GM18499 (cell line): ENCODE data around the gene HSPA4.

ENCODE experiments used
- ATAC-seq: cut with Tn5 transposase; IDR thresholded peaks from one replicate; pipeline ENCODE4 v1.9.1; 2021; ENCODE audit warnings: moderate number of reproducible peaks; ENCODE audit not compliant: insufficient read depth, unreplicated experiment

Gene HSPA4

GRCh38 chr5:133048993-133049725 lies 2.7 kb upstream of the HSPA4 start:
- no peak for ATAC-seq

GRCh38 chr5:133049726-133050048 lies 2.1 kb upstream of the HSPA4 start:
- ATAC-seq, result no peak

DNA sequence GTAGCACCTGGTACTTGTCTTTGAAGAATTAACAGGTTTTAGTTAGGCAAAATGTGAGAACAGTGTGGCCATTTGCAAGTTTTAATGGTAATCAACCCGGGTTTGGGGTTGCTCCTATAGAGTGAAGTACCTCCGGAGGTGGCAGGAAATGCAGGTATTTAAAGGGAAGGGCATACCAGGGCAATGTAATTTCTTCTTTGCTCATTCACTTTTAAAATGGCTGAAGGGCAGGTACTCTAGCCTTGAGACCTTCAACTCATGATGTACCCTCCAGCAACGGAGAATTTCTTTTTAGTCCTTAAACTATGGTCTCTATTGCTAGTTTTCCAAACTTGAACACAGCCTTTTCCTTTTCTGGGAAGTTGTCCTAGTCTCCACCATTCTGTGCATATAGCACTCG lies 1.3 kb upstream of the HSPA4 start:
- ATAC-seq, result no peak

DNA sequence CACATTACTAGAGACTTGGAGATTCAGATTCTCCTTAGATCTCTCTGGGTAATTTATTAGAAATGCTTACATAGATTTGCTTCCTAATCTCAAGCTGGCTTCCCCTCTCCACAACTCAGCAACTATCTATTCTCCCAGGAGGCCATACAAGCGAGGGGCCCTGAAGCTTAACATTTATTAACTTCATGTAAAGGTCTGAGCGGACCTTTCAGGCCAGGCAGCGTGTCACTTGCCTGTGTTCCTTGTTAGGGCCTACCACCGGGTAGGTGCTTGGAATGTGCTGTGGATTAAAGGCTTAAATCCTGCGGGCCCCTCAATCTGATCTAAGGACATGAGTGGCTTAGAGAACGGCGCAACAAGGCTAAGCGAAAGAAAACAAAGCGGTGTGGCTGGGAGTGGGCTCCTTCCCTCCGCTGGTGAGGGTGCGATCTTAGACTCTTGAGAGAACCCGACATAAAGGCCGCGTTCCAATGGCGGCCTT lies 712 bp upstream of the HSPA4 start:
- ATAC-seq, result no peak

- ATAC-seq, result peak; percentile 12
Observed at GRCh38 chr5:133052317-133053175, 733 bp downstream of the HSPA4 start.

GRCh38 chr5:133053448-133053847 lies 1.6 kb downstream of the HSPA4 start:
- ATAC-seq, result no peak

GRCh38 chr5:133054697-133055471 lies 3.1 kb downstream of the HSPA4 start:
- ATAC-seq, result no peak

DNA sequence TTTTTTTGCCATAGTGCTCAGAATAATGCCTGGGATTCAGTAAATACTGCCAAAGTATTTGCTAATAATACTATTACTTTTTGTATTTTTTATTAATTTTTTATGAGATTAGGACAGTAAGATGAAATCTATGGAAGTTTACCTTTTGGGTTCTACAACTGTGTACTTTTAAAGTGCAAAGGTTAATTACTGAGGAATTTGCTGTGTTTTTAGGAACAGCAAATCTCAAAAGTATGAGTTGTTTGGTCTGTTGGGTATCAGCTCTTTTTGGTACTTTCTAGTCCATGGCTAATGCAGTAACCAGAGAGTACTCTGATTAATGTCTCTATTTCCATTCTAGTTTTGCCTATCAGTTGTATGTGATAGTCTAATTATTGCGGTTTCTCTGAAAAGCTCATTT lies 5.1 kb downstream of the HSPA4 start:
- no peak for ATAC-seq

DNA sequence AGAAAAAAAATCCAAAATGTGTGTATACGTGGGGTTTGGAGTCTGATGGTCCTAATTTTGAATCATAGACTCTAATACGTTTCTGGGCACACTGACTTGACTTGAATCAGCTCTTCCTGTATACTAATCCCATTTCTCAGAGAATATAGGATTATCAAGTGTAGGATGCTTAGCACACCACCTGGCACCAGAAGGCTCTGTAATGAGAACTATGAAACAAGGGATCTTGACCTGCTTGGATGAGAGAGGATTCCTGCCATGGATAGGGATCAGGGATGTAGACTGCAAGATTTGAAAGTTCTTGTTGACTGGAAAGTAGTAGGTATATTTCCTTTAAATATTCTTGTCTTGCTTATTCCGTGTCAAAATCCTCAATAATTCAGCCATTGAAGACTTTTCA lies 7.8 kb downstream of the HSPA4 start:
- ATAC-seq, result no peak

GRCh38 chr5:133062276-133062675 lies 10.5 kb downstream of the HSPA4 start:
- ATAC-seq, result no peak

DNA sequence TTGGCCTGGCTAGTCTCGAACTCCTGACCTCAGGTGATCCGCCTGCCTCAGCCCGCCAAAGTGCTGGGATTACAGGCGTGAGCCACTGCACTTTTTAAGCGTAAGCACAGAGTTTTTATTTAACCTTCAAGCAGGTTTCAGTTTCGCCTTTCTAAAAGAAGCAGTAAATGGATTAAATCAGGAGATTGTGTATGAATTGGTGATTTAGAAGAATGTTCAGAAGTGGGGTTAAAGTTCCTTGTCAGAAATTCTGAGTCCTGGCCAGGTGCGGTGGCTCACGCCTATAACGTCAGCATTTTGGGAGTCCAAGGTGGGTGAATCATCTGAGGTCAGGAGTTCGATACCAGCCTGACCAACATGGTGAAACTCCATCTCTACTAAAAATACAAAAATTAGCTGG lies 12.2 kb downstream of the HSPA4 start:
- ATAC-seq, result no peak

DNA sequence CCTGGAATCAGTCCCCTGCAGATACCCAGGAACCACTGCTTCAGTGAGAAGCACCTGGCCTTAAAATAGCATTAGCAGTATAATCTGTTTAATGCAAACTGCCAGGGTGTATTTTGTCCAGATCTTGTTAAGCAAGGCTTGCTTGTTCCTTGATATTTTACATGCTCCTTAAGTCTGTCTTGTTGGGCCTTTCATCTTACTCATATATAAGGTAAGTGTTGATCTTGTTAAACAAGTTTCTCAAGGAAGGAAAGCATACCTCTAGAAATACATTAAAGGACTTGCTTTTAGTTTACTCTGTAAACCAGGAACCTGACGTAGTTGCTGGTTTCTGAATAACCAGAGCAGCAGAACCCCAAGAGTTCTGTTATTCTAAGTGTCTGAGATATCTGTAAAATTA lies 13.7 kb downstream of the HSPA4 start:
- no peak for ATAC-seq

GRCh38 chr5:133066045-133066444 lies 14.2 kb downstream of the HSPA4 start:
- ATAC-seq, result no peak

DNA sequence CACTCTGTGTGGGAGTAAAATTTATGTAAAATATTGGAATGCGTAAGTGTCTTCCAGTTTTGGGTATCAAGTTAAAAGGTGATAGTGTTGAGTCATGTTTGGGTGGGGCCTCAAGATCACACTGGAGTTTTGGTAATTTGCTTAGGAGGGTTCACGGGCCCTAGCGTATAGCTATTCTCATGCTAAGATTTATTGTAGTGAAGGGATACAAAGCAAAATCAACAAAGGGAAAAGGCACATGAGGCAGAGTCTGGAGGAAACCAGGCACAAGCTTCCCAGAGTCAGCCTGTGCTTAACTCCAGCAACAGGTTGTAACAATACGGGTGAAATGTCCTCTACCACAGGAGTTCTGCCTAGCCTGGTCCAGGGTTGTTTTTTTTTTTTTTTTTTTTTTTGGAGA lies 20.2 kb downstream of the HSPA4 start:
- no peak for ATAC-seq

GRCh38 chr5:133075572-133076536 lies 24.0 kb downstream of the HSPA4 start:
- ATAC-seq, result no peak

DNA sequence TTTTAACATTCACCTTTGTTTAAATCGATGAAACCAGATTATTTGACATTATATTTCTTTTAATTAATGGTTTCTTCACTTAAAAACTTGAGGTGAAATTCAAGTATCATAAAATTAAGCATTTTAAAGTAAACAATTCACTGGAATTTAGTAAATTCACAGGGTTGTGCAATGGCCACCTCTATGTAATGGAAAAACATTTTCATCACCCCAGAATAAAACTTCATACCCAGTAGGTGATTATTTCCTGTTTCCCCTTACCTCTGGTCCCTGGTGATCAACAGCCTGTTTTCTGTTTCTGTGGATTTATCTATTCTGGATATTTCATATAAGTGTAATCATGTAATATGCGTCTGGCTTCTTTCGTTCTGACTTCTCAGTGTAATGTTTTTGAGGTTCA lies 27.2 kb downstream of the HSPA4 start:
- no peak for ATAC-seq

- no peak for ATAC-seq
Observed at GRCh38 chr5:133081036-133081435, 29.2 kb downstream of the HSPA4 start.

DNA sequence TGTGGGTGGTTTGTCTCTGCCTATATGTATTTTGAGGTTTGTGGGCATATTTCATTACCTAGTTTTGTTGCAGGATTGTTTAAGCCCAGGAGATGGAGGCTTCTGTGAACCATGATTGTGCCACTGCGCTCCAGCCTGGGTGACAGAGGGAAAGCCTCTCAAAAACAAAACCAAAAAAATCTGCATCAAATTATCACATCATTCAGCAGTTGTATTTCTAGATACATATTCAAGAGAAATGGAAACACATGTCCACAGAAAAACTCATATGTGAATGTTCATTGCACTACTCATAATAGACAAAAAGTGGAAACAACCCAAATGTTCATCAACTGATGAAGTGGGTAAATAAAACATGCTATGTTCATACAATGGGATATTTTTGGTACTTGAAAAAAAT lies 29.9 kb downstream of the HSPA4 start:
- no peak for ATAC-seq

- ATAC-seq, result no peak
Observed at GRCh38 chr5:133082128-133082527, 30.3 kb downstream of the HSPA4 start.

- ATAC-seq, result no peak
Observed at GRCh38 chr5:133083901-133084300, 32.1 kb downstream of the HSPA4 start.
